HEK293 (cell line): Measurements from ENCODE around the gene DNAJC7.

Experiments used
- CTCF ChIA-PET: fragments of 350-600 bp; formaldehyde crosslinking; extraction: SDS; loops from one replicate; lab custom pipeline; 2021; ENCODE audit warnings: antibody characterized with exemption; lab: Yijun Ruan, JAX
- POLR2A ChIA-PET: fragments of 300-600 bp; formaldehyde crosslinking; extraction: SDS; loops from one replicate; lab custom pipeline; 2020; ENCODE audit warnings: antibody characterized with exemption, inconsistent platforms; lab: Yijun Ruan, JAX
- H3K27ac ChIP-seq: fragments of 200-500 bp; sonication (Bioruptor generic); 2 replicates; pipeline ENCODE4 v1.5.1; 2014; ENCODE audit warnings: low read depth, low read length, control low read depth, inconsistent platforms; ENCODE audit errors: extremely low read depth
- H3K36me3 ChIP-seq, 2 experiments: fragments of 200-500 bp in 1 of 2; sonication (Bioruptor generic) in 1 of 2; 1 replicate in 1 of 2; 2 replicates in 1 of 2; pipeline ENCODE4 v1.5.1; 2014 to 2017; ENCODE audit warnings: inconsistent platforms in 2 of 2, low read length in 2 of 2; ENCODE audit not compliant: control insufficient read depth in 2 of 2, insufficient read depth in 1 of 2
- H3K4me1 ChIP-seq: fragments of 200-500 bp; sonication (Bioruptor generic); 2 replicates; pipeline ENCODE4 v1.5.1; 2014; ENCODE audit warnings: mild to moderate bottlenecking, low read length, inconsistent platforms; ENCODE audit not compliant: control insufficient read depth, insufficient read depth
- H3K4me3 ChIP-seq: 2 replicates; pipeline ENCODE4 v1.5.1; 2011; ENCODE audit warnings: low read depth, mild to moderate bottlenecking, control low read depth, low read length, moderate library complexity
- H3K9me3 ChIP-seq: fragments of 200-500 bp; sonication (Bioruptor generic); 2 replicates; pipeline ENCODE4 v1.5.1; 2014; ENCODE audit warnings: low read depth, low read length, inconsistent platforms; ENCODE audit not compliant: control insufficient read depth, insufficient read depth
- EGR2 ChIP-seq: fragments of 450-650 bp; formaldehyde crosslinking; IDR thresholded peaks from 2 replicates; pipeline ENCODE4 v1.5.1; 2016; ENCODE audit warnings: low read depth, missing biosample characterization, missing genetic modification characterization
- OSR2 ChIP-seq: fragments of 450-650 bp; formaldehyde crosslinking; IDR thresholded peaks from 2 replicates; pipeline ENCODE4 v1.5.1; 2016; ENCODE audit warnings: missing biosample characterization, missing genetic modification characterization
- SP2 ChIP-seq: fragments of 450-650 bp; formaldehyde crosslinking; IDR thresholded peaks from 2 replicates; pipeline ENCODE4 v1.5.1; 2016; ENCODE audit warnings: missing biosample characterization, missing genetic modification characterization
- ZBTB7A ChIP-seq: fragments of 450-650 bp; formaldehyde crosslinking; IDR thresholded peaks from 2 replicates; pipeline ENCODE4 v1.5.1; 2016; ENCODE audit warnings: low read depth, missing biosample characterization, missing genetic modification characterization
- ZNF114 ChIP-seq: fragments of 450-650 bp; formaldehyde crosslinking; IDR thresholded peaks from 2 replicates; pipeline ENCODE4 v1.5.0; 2017; ENCODE audit warnings: missing biosample characterization, missing genetic modification characterization
- ZNF138 ChIP-seq: fragments of 450-650 bp; formaldehyde crosslinking; IDR thresholded peaks from 2 replicates; pipeline ENCODE4 v1.5.1; 2016; ENCODE audit warnings: missing biosample characterization, missing genetic modification characterization, borderline replicate concordance
- ZNF140 ChIP-seq: fragments of 450-650 bp; formaldehyde crosslinking; IDR thresholded peaks from 2 replicates; pipeline ENCODE4 v1.5.1; 2016; ENCODE audit warnings: missing biosample characterization, missing genetic modification characterization
- ZNF19 ChIP-seq: fragments of 450-650 bp; formaldehyde crosslinking; IDR thresholded peaks from 2 replicates; pipeline ENCODE4; 2016; ENCODE audit warnings: missing biosample characterization, missing genetic modification characterization, low read depth
- ZNF214 ChIP-seq: fragments of 450-650 bp; formaldehyde crosslinking; IDR thresholded peaks from 2 replicates; pipeline ENCODE4 v1.5.1; 2017; ENCODE audit warnings: missing biosample characterization, mild to moderate bottlenecking, missing genetic modification characterization, borderline replicate concordance
- ZNF280D ChIP-seq: fragments of 450-650 bp; formaldehyde crosslinking; IDR thresholded peaks from 2 replicates; pipeline ENCODE4 v1.5.1; 2016; ENCODE audit warnings: missing biosample characterization, missing genetic modification characterization
- ZNF600 ChIP-seq: fragments of 450-650 bp; formaldehyde crosslinking; IDR thresholded peaks from 2 replicates; pipeline ENCODE4 v1.5.1; 2016; ENCODE audit warnings: missing biosample characterization, missing genetic modification characterization
- ZNF623 ChIP-seq: fragments of 450-650 bp; formaldehyde crosslinking; IDR thresholded peaks from 2 replicates; pipeline ENCODE4 v1.5.1; 2016; ENCODE audit warnings: missing biosample characterization, missing genetic modification characterization
- ZNF624 ChIP-seq: fragments of 450-650 bp; formaldehyde crosslinking; IDR thresholded peaks from 2 replicates; pipeline ENCODE4 v1.5.1; 2017; ENCODE audit warnings: missing biosample characterization, missing genetic modification characterization
- ZNF629 ChIP-seq: fragments of 450-650 bp; formaldehyde crosslinking; IDR thresholded peaks from 2 replicates; pipeline ENCODE4 v1.5.1; 2017; ENCODE audit warnings: missing biosample characterization, missing genetic modification characterization
- ZNF791 ChIP-seq: fragments of 450-650 bp; formaldehyde crosslinking; IDR thresholded peaks from 2 replicates; pipeline ENCODE4 v1.5.1; 2016; ENCODE audit warnings: missing biosample characterization, missing genetic modification characterization
- ZSCAN16 ChIP-seq: fragments of 450-650 bp; formaldehyde crosslinking; IDR thresholded peaks from 2 replicates; pipeline ENCODE4 v1.5.1; 2016; ENCODE audit warnings: missing biosample characterization, missing genetic modification characterization
- TF ChIP-seq, protein P1 (sequence below): fragments of 450-650 bp; formaldehyde crosslinking; IDR thresholded peaks from 2 replicates; pipeline ENCODE4 v1.5.1; 2017; ENCODE audit warnings: missing biosample characterization, missing genetic modification characterization
- TF ChIP-seq, protein P2 (sequence below): fragments of 450-650 bp; formaldehyde crosslinking; IDR thresholded peaks from 2 replicates; pipeline ENCODE4 v1.5.1; 2017; ENCODE audit warnings: missing biosample characterization, missing genetic modification characterization

DNAJC7 gene

DNA sequence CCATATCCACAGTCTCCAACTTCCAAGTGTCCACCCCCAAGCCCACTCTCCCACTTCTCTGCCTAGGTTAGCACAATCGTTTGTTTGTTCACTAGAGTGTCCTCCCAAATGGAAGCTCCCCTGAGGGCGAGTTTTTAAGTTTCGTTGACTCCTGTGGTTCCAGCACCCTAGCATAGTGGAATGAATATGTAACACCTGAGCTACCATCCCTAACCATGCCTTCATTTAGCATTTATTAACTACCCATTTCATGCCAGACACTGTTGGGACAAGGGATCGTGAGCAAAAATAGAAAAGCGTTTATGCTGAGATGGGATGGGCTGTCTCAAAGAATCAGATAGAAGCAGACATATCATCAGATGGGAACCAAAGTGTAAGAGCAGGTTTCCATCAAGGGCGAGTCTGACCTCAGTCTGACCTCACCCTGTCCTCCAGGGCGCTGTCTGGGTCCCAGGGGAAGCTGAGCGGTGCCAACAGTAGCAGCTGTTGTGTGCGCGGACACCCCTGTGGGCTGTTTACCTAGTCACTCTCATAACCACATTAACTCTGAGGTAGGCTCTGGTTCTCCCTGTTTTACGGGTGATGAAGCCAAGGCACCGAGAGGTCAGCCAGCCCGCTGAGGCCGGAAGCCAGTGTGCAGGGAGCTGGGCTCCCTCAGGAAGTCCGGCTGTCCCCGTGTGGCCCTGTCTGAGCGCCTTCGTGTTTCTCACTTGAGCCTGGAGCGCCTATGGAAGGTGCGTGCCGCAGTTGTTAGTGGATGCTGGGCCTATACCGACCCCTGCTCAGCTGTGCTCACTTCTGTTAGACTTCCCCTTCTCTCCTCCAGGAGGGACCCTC, 44.5 kb downstream of the DNAJC7 start (continued):
- TF ChIP-seq ZNF19 (tag by site-specific recombination), result no peak

GRCh38 chr17:41971721-41972523, 45.3 kb downstream of the DNAJC7 start:
- TF ChIP-seq ZSCAN16 (no peak), ZBTB7A (tag by site-specific recombination) (no peak), ZNF791 (no peak), ZNF138 (tag by site-specific recombination) (no peak), ZNF629 (tag by site-specific recombination) (no peak), ZNF114 (tag by site-specific recombination) (no peak), ZNF623 (tag by site-specific recombination) (no peak), ZNF280D (no peak), ZNF624 (tag by site-specific recombination) (no peak), EGR2 (no peak), OSR2 (tag by site-specific recombination) (no peak)
- TF ChIP-seq, protein P1, sequence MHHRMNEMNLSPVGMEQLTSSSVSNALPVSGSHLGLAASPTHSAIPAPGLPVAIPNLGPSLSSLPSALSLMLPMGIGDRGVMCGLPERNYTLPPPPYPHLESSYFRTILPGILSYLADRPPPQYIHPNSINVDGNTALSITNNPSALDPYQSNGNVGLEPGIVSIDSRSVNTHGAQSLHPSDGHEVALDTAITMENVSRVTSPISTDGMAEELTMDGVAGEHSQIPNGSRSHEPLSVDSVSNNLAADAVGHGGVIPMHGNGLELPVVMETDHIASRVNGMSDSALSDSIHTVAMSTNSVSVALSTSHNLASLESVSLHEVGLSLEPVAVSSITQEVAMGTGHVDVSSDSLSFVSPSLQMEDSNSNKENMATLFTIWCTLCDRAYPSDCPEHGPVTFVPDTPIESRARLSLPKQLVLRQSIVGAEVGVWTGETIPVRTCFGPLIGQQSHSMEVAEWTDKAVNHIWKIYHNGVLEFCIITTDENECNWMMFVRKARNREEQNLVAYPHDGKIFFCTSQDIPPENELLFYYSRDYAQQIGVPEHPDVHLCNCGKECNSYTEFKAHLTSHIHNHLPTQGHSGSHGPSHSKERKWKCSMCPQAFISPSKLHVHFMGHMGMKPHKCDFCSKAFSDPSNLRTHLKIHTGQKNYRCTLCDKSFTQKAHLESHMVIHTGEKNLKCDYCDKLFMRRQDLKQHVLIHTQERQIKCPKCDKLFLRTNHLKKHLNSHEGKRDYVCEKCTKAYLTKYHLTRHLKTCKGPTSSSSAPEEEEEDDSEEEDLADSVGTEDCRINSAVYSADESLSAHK (tag by site-specific recombination), result no peak
- TF ChIP-seq, protein P2, sequence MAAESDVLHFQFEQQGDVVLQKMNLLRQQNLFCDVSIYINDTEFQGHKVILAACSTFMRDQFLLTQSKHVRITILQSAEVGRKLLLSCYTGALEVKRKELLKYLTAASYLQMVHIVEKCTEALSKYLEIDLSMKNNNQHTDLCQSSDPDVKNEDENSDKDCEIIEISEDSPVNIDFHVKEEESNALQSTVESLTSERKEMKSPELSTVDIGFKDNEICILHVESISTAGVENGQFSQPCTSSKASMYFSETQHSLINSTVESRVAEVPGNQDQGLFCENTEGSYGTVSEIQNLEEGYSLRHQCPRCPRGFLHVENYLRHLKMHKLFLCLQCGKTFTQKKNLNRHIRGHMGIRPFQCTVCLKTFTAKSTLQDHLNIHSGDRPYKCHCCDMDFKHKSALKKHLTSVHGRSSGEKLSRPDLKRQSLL, result no peak
- CTCF ChIA-PET, result interaction anchor here (0.7 to 1.3 kb wide), 5 partner anchors 9 to 53 kb away, joined by 3 to 8 read pairs (median 3); partner anchors contain the start of gene DNAJC7

GRCh38 chr17:41970901-41971331, 46.3 kb downstream of the DNAJC7 start:
- TF ChIP-seq ZNF140 (tag by site-specific recombination) (no peak), SP2 (no peak), ZNF600 (peak; percentile 71), ZNF214 (no peak)
- 0 out of 2 replicates have a peak, but pooled peaks cover 3% of the 10 kb centered on the region for H3K4me1 ChIP-seq
- H3K9me3 ChIP-seq, result no peaks in the 10 kb centered on the region
- H3K27ac ChIP-seq, result 0 out of 2 replicates have a peak overlapping the region, but pooled peaks have one; percentile 48
- no peak overlapping the region for H3K4me3 ChIP-seq
- ChIA-PET CTCF (interaction anchor here (1.0 kb wide), 1 partner anchor 45 kb away, joined by 3 read pairs; no protein-coding TSS in a partner anchor), POLR2A (interaction anchor here (0.7 kb wide), 1 partner anchor 13 kb away, joined by 3 read pairs; no protein-coding TSS in a partner anchor)
- H3K36me3 ChIP-seq, result peaks cover 35 to 79% of the 10 kb centered on the region in 2 experiments

More at GRCh38 chr17:41971721-41972523, 45.3 kb downstream of the DNAJC7 start:
- POLR2A ChIA-PET, result interaction anchor here (0.7 to 1.8 kb wide), 5 partner anchors 11 to 266 kb away, joined by 3 to 5 read pairs (median 5); no protein-coding TSS in a partner anchor
- Histone ChIP-seq H3K4me1 (no peaks in the 10 kb centered on the region), H3K36me3 (peaks cover 40 to 89% of the 10 kb centered on the region in 2 experiments), H3K9me3 (no peaks in the 10 kb centered on the region), H3K27ac (peak overlapping the region; percentile 17; the same call in 1 of the 2 replicates), H3K4me3 (no peak overlapping the region)
